Measurements from ENCODE around the gene ID4.
"Not testable (repeated sequence)": the region's sequence is repeated elsewhere in the genome, so short reads cannot be mapped to it uniquely, and the experiment has no call there.

The ID4 gene

GRCh38 chr6:19833947-19834346 is 3.2 kb upstream of the ID4 start:
- no peak for DNase-seq (ENCODE audit: low read depth)

GRCh38 chr6:19834858-19835257 is 2.3 kb upstream of the ID4 start:
- no peak for DNase-seq (ENCODE audit: low read depth)

GRCh38 chr6:19835605-19836004 is 1.6 kb upstream of the ID4 start:
- no peak for DNase-seq (ENCODE audit: low read depth)

GRCh38 chr6:19837511-19838441 is 606 bp downstream of the ID4 start:
- no peak for DNase-seq (ENCODE audit: low read depth)

- no peak for DNase-seq (ENCODE audit: low read depth)
These were observed 1.5 kb downstream of the ID4 start for GRCh38 chr6:19838442-19839236.

GRCh38 chr6:19839237-19839546 is 2.0 kb downstream of the ID4 start:
- no peak for DNase-seq (ENCODE audit: low read depth)

GRCh38 chr6:19839788-19840187 is 2.6 kb downstream of the ID4 start:
- DNase-seq (ENCODE audit: low read depth), result no peak

GRCh38 chr6:19841181-19841580 is 4.0 kb downstream of the ID4 start:
- no peak for DNase-seq (ENCODE audit: low read depth)

- DNase-seq (ENCODE audit: low read depth), result no peak
These were observed 5.0 kb downstream of the ID4 start for GRCh38 chr6:19842030-19842615.

- DNase-seq (ENCODE audit: low read depth), result no peak
These were observed 7.5 kb downstream of the ID4 start for GRCh38 chr6:19844689-19845088.

- DNase-seq (ENCODE audit: low read depth), result no peak
These were observed 8.3 kb downstream of the ID4 start for GRCh38 chr6:19845266-19846041.

GRCh38 chr6:19848465-19849029 is 11.4 kb downstream of the ID4 start:
- no peak for DNase-seq (ENCODE audit: low read depth)

- DNase-seq (ENCODE audit: low read depth), result no peak
These were observed 12.0 kb downstream of the ID4 start for GRCh38 chr6:19849196-19849595.

GRCh38 chr6:19849755-19850154 is 12.6 kb downstream of the ID4 start:
- DNase-seq (ENCODE audit: low read depth), result no peak

GRCh38 chr6:19851241-19852089 is 14.3 kb downstream of the ID4 start:
- DNase-seq (ENCODE audit: low read depth), result no peak

- DNase-seq (ENCODE audit: low read depth), result no peak
These were observed 14.9 kb downstream of the ID4 start for GRCh38 chr6:19852090-19852457.

GRCh38 chr6:19852927-19853326 is 15.8 kb downstream of the ID4 start:
- no peak for DNase-seq (ENCODE audit: low read depth)

- not testable (repeated sequence) for DNase-seq (ENCODE audit: low read depth)
These were observed 17.3 kb downstream of the ID4 start for GRCh38 chr6:19854421-19855015.

GRCh38 chr6:19855536-19855935 is 18.4 kb downstream of the ID4 start:
- DNase-seq (ENCODE audit: low read depth), result no peak

GRCh38 chr6:19857139-19857538 is 20.0 kb downstream of the ID4 start:
- no peak for DNase-seq (ENCODE audit: low read depth)

- DNase-seq (ENCODE audit: low read depth), result no peak
These were observed 20.5 kb downstream of the ID4 start for GRCh38 chr6:19857703-19858102.

Data from stimulated activated CD8-positive, alpha-beta memory T cell treated with anti-CD3 and anti-CD28 coated beads, Interleukin-15, amount 100 ng/mL, for 1 hour (primary cell).